Measurements from ENCODE around the gene FAF1. TPM values are rescaled to one million over a fixed set of nuclear protein-coding genes. Genes with fewer than 3 reads are reported as not detected.
A peak's percentile ranks its signal among the peaks of the same experiment; 100 is the strongest.

FAF1 gene
- total and polyA plus RNA-seq, 2 of the 8 experiments (the other 6 are each of a cell fraction or from before 2014, with no cell fraction given): 10.8 to 65.9 TPM

DNA sequence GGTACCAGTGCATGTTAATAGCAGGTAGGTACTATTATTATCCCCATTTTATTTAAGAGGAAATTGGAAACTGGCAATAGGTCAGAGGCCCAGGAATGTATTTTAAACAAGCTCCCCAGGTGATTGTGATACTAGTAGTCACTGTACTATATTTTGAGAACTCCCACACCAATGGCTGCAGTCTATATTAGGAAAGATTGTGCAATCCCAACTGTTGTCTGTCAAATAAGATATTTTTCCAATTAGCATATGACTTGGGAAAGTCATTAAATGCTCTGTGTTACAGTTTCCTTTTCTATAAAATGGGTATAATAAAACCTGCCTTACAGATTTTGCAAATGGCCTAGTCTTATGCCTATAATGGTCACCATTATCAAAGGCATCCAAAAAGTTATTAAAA, 442.6 kb downstream of the FAF1 start:
- CTCF ChIA-PET (ENCODE audit: partially characterized antibody): no interaction called here
- POLR2A ChIA-PET (ENCODE audit: partially characterized antibody): no interaction called here
- H2BK20ac ChIP-seq (ENCODE audit: low read length): no peak overlapping the region
- H4K8ac ChIP-seq (ENCODE audit: extremely low read depth, insufficient read depth, low read length): no peak overlapping the region
- no peaks in the 10 kb centered on the region for H3K4me1 ChIP-seq (replicated peaks in 1 of 4; ENCODE audit: control insufficient read depth in 3 of 4, insufficient read depth in 4 of 4, low read length in 3 of 4)
- no peak overlapping the region for H4K5ac ChIP-seq (ENCODE audit: insufficient read length, low read depth, low read length)
- H3K36me3 ChIP-seq (ENCODE audit: control insufficient read depth in 2 of 4, insufficient read depth in 4 of 4, low read length in 3 of 4): no peaks in the 10 kb centered on the region; a peak in 1 of 8 replicates
- no peak overlapping the region for H2BK5ac ChIP-seq (ENCODE audit: low read depth, low read length)
- H3K4me3 ChIP-seq (ENCODE audit: extremely low read depth in 1 of 4, insufficient read depth in 2 of 4, low read depth in 3 of 4, low read length in 4 of 4): no peak overlapping the region
- no peaks in the 10 kb centered on the region for H3K79me2 ChIP-seq (ENCODE audit: control insufficient read depth in 1 of 2, insufficient read depth in 2 of 2, low read length in 2 of 2)
- no peaks in the 10 kb centered on the region for H3K79me1 ChIP-seq (ENCODE audit: low read depth, low read length)
- no peaks in the 10 kb centered on the region for H3K23me2 ChIP-seq (ENCODE audit: low read depth, low read length)
- no peak overlapping the region for H3K23ac ChIP-seq (ENCODE audit: insufficient read length)
- H3K56ac ChIP-seq (replicated peaks; ENCODE audit: insufficient read length, low read depth, low read length): no peak overlapping the region
- no peaks in the 10 kb centered on the region for H4K20me1 ChIP-seq (replicated peaks in 1 of 2; ENCODE audit: control insufficient read depth in 1 of 2, insufficient read depth in 2 of 2, low read length in 2 of 2)
- FAIRE-seq (no peak), DNase-seq (ENCODE audit: low read depth in 1 of 2, low spot score in 2 of 2) (no peak)
- no peak overlapping the region for H2BK15ac ChIP-seq (ENCODE audit: low read length)
- H3K4ac ChIP-seq (replicated peaks; ENCODE audit: insufficient read length, low read depth, low read length): no peak overlapping the region
- no peaks in the 10 kb centered on the region for H3K27me3 ChIP-seq (replicated peaks in 1 of 4; ENCODE audit: control insufficient read depth in 3 of 4, extremely low read depth in 1 of 4, insufficient read depth in 3 of 4, low read length in 3 of 4)
- H2BK12ac ChIP-seq (ENCODE audit: low read depth, low read length): no peak overlapping the region
- H3K14ac ChIP-seq (ENCODE audit: insufficient read length): no peak overlapping the region
- H3K18ac ChIP-seq (ENCODE audit: extremely low read depth, low read length): no peak overlapping the region
- H3K9ac ChIP-seq (replicated peaks in 1 of 4; ENCODE audit: extremely low read depth in 1 of 4, low read depth in 3 of 4, low read length in 3 of 4): no peak overlapping the region
- no peak overlapping the region for H4K91ac ChIP-seq (replicated peaks; ENCODE audit: insufficient read length, low read length)
- H3K27ac ChIP-seq (ENCODE audit: low read depth, low read length): no peak overlapping the region
- H2AFZ ChIP-seq (ENCODE audit: low read length): no peak overlapping the region
- H2BK120ac ChIP-seq (replicated peaks; ENCODE audit: low read depth, low read length): no peak overlapping the region
- no peak overlapping the region for H3K4me2 ChIP-seq (ENCODE audit: insufficient read depth in 1 of 2, low read depth in 2 of 2, low read length in 2 of 2)
- no peak overlapping the region for H2AK5ac ChIP-seq (ENCODE audit: low read depth, low read length)
- H3K9me3 ChIP-seq (ENCODE audit: insufficient read depth in 2 of 2, low read depth in 1 of 2, low read length in 1 of 2): no peaks in the 10 kb centered on the region
- TF ChIP-seq CEBPB (IDR thresholded peaks at IDR 0.05; ENCODE audit: low read depth, low read length) (peak; percentile 17; the same call in 1 of the 2 replicates), CHD1 (IDR thresholded peaks at IDR 0.05; ENCODE audit: low read depth, low read length) (no peak)

Measured in H1 (cell line).